ENCODE results near the gene PSORS1C1. TPM values are rescaled to one million over a fixed set of nuclear protein-coding genes. Genes with fewer than 3 reads are reported as not detected.

The PSORS1C1 gene
- total and polyA plus RNA-seq, 2 of the 4 experiments (the other 2 are of a cell fraction) = 0.36 to 1.1 TPM

- Histone ChIP-seq H4K5ac (ENCODE audit: low read depth, low read length) (no peak within 1 kb of the TSS), H3K23ac (ENCODE audit: low read depth, low read length) (no peak within 1 kb of the TSS), H2AK5ac (ENCODE audit: low read depth, low read length) (no peak within 1 kb of the TSS), H3K56ac (ENCODE audit: extremely low read depth, insufficient read depth, low read length) (no peak within 1 kb of the TSS), H3K4me2 (ENCODE audit: low read depth, low read length) (no peak within 1 kb of the TSS), H2BK120ac (ENCODE audit: low read depth, low read length) (no peak within 1 kb of the TSS), H3K4ac (ENCODE audit: low read depth, low read length) (no peak within 1 kb of the TSS), H3K9me3 (ENCODE audit: control insufficient read depth, insufficient read depth, low read length) (no peaks in the 10 kb centered on the region), H3K4me1 (ENCODE audit: control insufficient read depth, insufficient read depth, low read length) (peaks cover 3% of the 10 kb centered on the region; the same call in 1 of the 2 replicates), H2AFZ (replicated peaks; ENCODE audit: low read length, poor library complexity) (peak within 1 kb of the TSS; percentile 2), H2BK5ac (ENCODE audit: low read depth, low read length, poor library complexity, severe bottlenecking) (no peak within 1 kb of the TSS), H4K20me1 (ENCODE audit: insufficient read depth, low read length) (no peaks in the 10 kb centered on the region), H2BK15ac (ENCODE audit: low read depth, low read length) (no peak within 1 kb of the TSS), H4K91ac (ENCODE audit: insufficient read depth, low read depth, low read length) (no peak within 1 kb of the TSS), H3K9me1 (ENCODE audit: insufficient read depth, low read length) (peaks cover 9% of the 10 kb centered on the region; the same call in 1 of the 2 replicates), H3K27ac (ENCODE audit: insufficient read depth, low read length) (no peak within 1 kb of the TSS), H3K18ac (ENCODE audit: low read depth, low read length) (no peak within 1 kb of the TSS), H3K14ac (replicated peaks; ENCODE audit: low read depth, low read length) (no peak within 1 kb of the TSS), H3K27me3 (ENCODE audit: control insufficient read depth, insufficient read depth, low read length) (no peaks in the 10 kb centered on the region), H4K8ac (ENCODE audit: low read depth in 2 of 2, low read length in 2 of 2) (no peak within 1 kb of the TSS), H3K9ac (ENCODE audit: low read depth, low read length) (no peak within 1 kb of the TSS), H3K4me3 (ENCODE audit: insufficient read depth, low read depth, low read length) (no peak within 1 kb of the TSS), H2BK20ac (ENCODE audit: low read depth, low read length) (no peak within 1 kb of the TSS), H3K79me1 (ENCODE audit: low read depth in 1 of 2, low read length in 2 of 2) (no peaks in the 10 kb centered on the region), H2AK9ac (replicated peaks; ENCODE audit: low read depth, low read length, poor library complexity) (no peak within 1 kb of the TSS), H3K36me3 (ENCODE audit: control insufficient read depth, insufficient read depth, low read length) (no peaks in the 10 kb centered on the region; the same call in 1 of the 2 replicates)
- intact Hi-C loops (cut with micrococcal nuclease) = no loop called here
- in situ Hi-C loops (cut with MboI; ENCODE audit: low sequenced_read_pairs) = no loop called here
- TF ChIP-seq CEBPB (IDR thresholded peaks at IDR 0.05; ENCODE audit: low read depth, low read length) (no peak), POLR2A (IDR thresholded peaks at IDR 0.05; ENCODE audit: low read depth, low read length) (no peak), ELK1 (IDR thresholded peaks at IDR 0.05; ENCODE audit: borderline replicate concordance, low read depth, low read length) (no peak), SMC3 (IDR thresholded peaks at IDR 0.05; ENCODE audit: low read depth, low read length) (no peak), CHD1 (IDR thresholded peaks at IDR 0.05; ENCODE audit: low read depth, low read length) (no peak), MAZ (IDR thresholded peaks at IDR 0.05; ENCODE audit: borderline replicate concordance, low read depth, low read length) (no peak), FOS (IDR thresholded peaks at IDR 0.05; ENCODE audit: low read depth, low read length) (no peak), MXI1 (IDR thresholded peaks at IDR 0.05; ENCODE audit: borderline replicate concordance, low read depth, low read length) (no peak), RCOR1 (IDR thresholded peaks at IDR 0.05; ENCODE audit: insufficient replicate concordance, low read length) (no peak)
- DNase-seq (no peak), ATAC-seq (ENCODE audit: low read depth) (no peak)
- no TSS peak for BruUV-seq (replicated peaks)
- dilution Hi-C loops (cut with HindIII; ENCODE audit: low sequenced_read_pairs, unreplicated experiment) = no loop called here
- CTCF ChIA-PET = no interaction called here
- no CpG with 5 or more reads among the region's 9 CpGs for WGBS, 2 experiments (ENCODE audit: extremely low coverage in 2 of 2, insufficient read length in 1 of 2)
- POLR2A ChIA-PET (ENCODE audit: unreplicated experiment) = no interaction called here
Observed at GRCh38 chr6:31170600-31170881, 55.9 kb downstream of the PSORS1C1 start, which contains the start of gene POU5F1. POU5F1 (minus strand) TSS chr6:31170682; CDS start chr6:31170620, 62 bp downstream.
